Loucy (cell line): ENCODE results near the gene SFXN5.

ENCODE experiments used
- CTCF ChIP-seq: fragments of 200-600 bp; sonication (generic); conservative IDR thresholded peaks from 2 replicates; pipeline ENCODE4 v1.5.1; 2014; ENCODE audit warnings: mild to moderate bottlenecking, antibody characterized with exemption, low read length
- EZH2phosphoT487 ChIP-seq: fragments of 200-600 bp; IDR thresholded peaks from 2 replicates; pipeline ENCODE4 v1.6.1; 2018; ENCODE audit warnings: antibody characterized with exemption, mild to moderate bottlenecking, moderate library complexity, borderline replicate concordance

- TF ChIP-seq CTCF (no peak), EZH2phosphoT487 (no peak)
Measured at GRCh38 chr2:72963423-72964145, 107.9 kb downstream of the SFXN5 start.
